IMR-90 (cell line): ENCODE data around the gene SELENOO. TPM values are rescaled to one million over a fixed set of nuclear protein-coding genes. Genes with fewer than 3 reads are reported as not detected.

ENCODE experiments used
- ATAC-seq: fragments of 200-7000 bp; cut with Tn5 transposase; 2 replicates; pipeline ENCODE4 v1.9.1; 2020; ENCODE audit warnings: low read depth, mild to moderate bottlenecking, moderate library complexity
- BruUV-seq: library from RNA; stranded (reverse); fragments of 400-500 nt; replicated peaks from 2 replicates; lab custom pipeline; 2021; lab: Mats Ljungman, UMichigan
- CTCF ChIA-PET: fragments of 300-600 bp; formaldehyde crosslinking; extraction: SDS; loops from one replicate; lab custom pipeline; 2021; ENCODE audit warnings: antibody characterized with exemption; lab: Yijun Ruan, JAX
- POLR2A ChIA-PET: fragments of 300-600 bp; sonication (Branson Sonifier 250); formaldehyde crosslinking; loops from one replicate; lab custom pipeline; 2022; ENCODE audit warnings: antibody characterized with exemption; ENCODE audit not compliant: unreplicated experiment; lab: Charles Lee
- DNase-seq: peaks from one replicate; pipeline ENCODE4 v3.0.0; 2013
- H2AFZ ChIP-seq: replicated peaks from 2 replicates; pipeline ENCODE3; 2013; ENCODE audit warnings: low read length, mild to moderate bottlenecking; ENCODE audit not compliant: poor library complexity
- H2AK5ac ChIP-seq: 2 replicates; pipeline ENCODE4 v1.6.1; 2013; ENCODE audit warnings: low read depth, low read length, inconsistent platforms
- H2AK9ac ChIP-seq: replicated peaks from 2 replicates; pipeline ENCODE3; 2013; ENCODE audit warnings: mild to moderate bottlenecking, low read depth, low read length, moderate library complexity; ENCODE audit not compliant: poor library complexity
- H2BK120ac ChIP-seq: 2 replicates; pipeline ENCODE4 v1.6.1; 2013; ENCODE audit warnings: low read depth, low read length, inconsistent platforms
- H2BK15ac ChIP-seq: 3 replicates; pipeline ENCODE4 v1.6.1; 2013; ENCODE audit warnings: low read depth, low read length, inconsistent platforms
- H2BK20ac ChIP-seq: 2 replicates; pipeline ENCODE4 v1.6.1; 2013; ENCODE audit warnings: low read depth, mild to moderate bottlenecking, inconsistent platforms, low read length, moderate library complexity
- H2BK5ac ChIP-seq: 2 replicates; pipeline ENCODE4 v1.6.1; 2013; ENCODE audit warnings: mild to moderate bottlenecking, low read depth, low read length, inconsistent platforms; ENCODE audit not compliant: poor library complexity, severe bottlenecking
- H3K14ac ChIP-seq: replicated peaks from 2 replicates; pipeline ENCODE4 v1.6.1; 2013; ENCODE audit warnings: low read depth, low read length, inconsistent platforms
- H3K18ac ChIP-seq: 2 replicates; pipeline ENCODE4 v1.6.1; 2013; ENCODE audit warnings: low read depth, low read length, control low read depth
- H3K23ac ChIP-seq: 2 replicates; pipeline ENCODE4 v1.6.1; 2013; ENCODE audit warnings: low read depth, low read length, inconsistent platforms
- H3K27ac ChIP-seq: 2 replicates; pipeline ENCODE4 v1.5.1; 2013; ENCODE audit warnings: mild to moderate bottlenecking, control low read depth, low read length; ENCODE audit not compliant: insufficient read depth
- H3K27me3 ChIP-seq: 2 replicates; pipeline ENCODE4 v1.6.1; 2013; ENCODE audit warnings: low read length; ENCODE audit not compliant: control insufficient read depth, insufficient read depth
- H3K36me3 ChIP-seq: 2 replicates; pipeline ENCODE4 v1.6.1; 2013; ENCODE audit warnings: low read length, mixed read lengths; ENCODE audit not compliant: control insufficient read depth, insufficient read depth
- H3K4ac ChIP-seq: 2 replicates; pipeline ENCODE4 v1.6.1; 2013; ENCODE audit warnings: low read depth, low read length, inconsistent platforms
- H3K4me1 ChIP-seq: 2 replicates; pipeline ENCODE4 v1.6.1; 2013; ENCODE audit warnings: low read length, mixed read lengths; ENCODE audit not compliant: control insufficient read depth, insufficient read depth
- H3K4me2 ChIP-seq: 2 replicates; pipeline ENCODE4 v1.6.1; 2013; ENCODE audit warnings: low read depth, mild to moderate bottlenecking, control low read depth, low read length, moderate library complexity
- H3K4me3 ChIP-seq: 2 replicates; pipeline ENCODE4 v1.5.1; 2013; ENCODE audit warnings: low read depth, mild to moderate bottlenecking, control low read depth, low read length, moderate library complexity; ENCODE audit not compliant: insufficient read depth
- H3K56ac ChIP-seq: 2 replicates; pipeline ENCODE4 v1.6.1; 2013; ENCODE audit warnings: low read length, inconsistent platforms; ENCODE audit not compliant: insufficient read depth; ENCODE audit errors: extremely low read depth
- H3K79me1 ChIP-seq, 2 experiments: 2 replicates each; pipeline ENCODE4 v1.6.1; 2013; ENCODE audit warnings: low read length in 2 of 2, inconsistent platforms in 1 of 2, low read depth in 1 of 2
- H3K9ac ChIP-seq: 2 replicates; pipeline ENCODE4 v1.6.1; 2013; ENCODE audit warnings: low read depth, low read length, control low read depth
- H3K9me1 ChIP-seq: 2 replicates; pipeline ENCODE4 v1.6.1; 2013; ENCODE audit warnings: low read length, inconsistent platforms; ENCODE audit not compliant: insufficient read depth
- H3K9me3 ChIP-seq: 2 replicates; pipeline ENCODE4 v1.6.1; 2013; ENCODE audit warnings: low read length; ENCODE audit not compliant: control insufficient read depth, insufficient read depth
- H4K20me1 ChIP-seq: 2 replicates; pipeline ENCODE4 v1.6.1; 2013; ENCODE audit warnings: low read length, inconsistent platforms; ENCODE audit not compliant: insufficient read depth
- H4K5ac ChIP-seq: 2 replicates; pipeline ENCODE4 v1.6.1; 2013; ENCODE audit warnings: mild to moderate bottlenecking, low read depth, low read length, control low read depth
- H4K8ac ChIP-seq, 2 experiments: 2 replicates each; pipeline ENCODE4 v1.6.1; 2013; ENCODE audit warnings: low read depth in 2 of 2, low read length in 2 of 2, control low read depth in 1 of 2, inconsistent platforms in 1 of 2
- H4K91ac ChIP-seq: 2 replicates; pipeline ENCODE4 v1.6.1; 2013; ENCODE audit warnings: low read depth, low read length, inconsistent platforms; ENCODE audit not compliant: insufficient read depth
- BHLHE40 ChIP-seq: fragments of 150-350 bp; IDR thresholded peaks from 2 replicates; pipeline ENCODE4 v1.6.1; 2016; ENCODE audit warnings: mild to moderate bottlenecking, low read depth, low read length
- CEBPB ChIP-seq: IDR thresholded peaks from 2 replicates; pipeline ENCODE4 v1.6.1; 2012; ENCODE audit warnings: low read depth, low read length, improper control_type of control experiment
- CHD1 ChIP-seq: IDR thresholded peaks from 2 replicates; pipeline ENCODE4 v1.6.1; 2012; ENCODE audit warnings: low read depth, low read length, improper control_type of control experiment
- FOS ChIP-seq: fragments of 150-350 bp; IDR thresholded peaks from 2 replicates; pipeline ENCODE4 v1.6.1; 2016; ENCODE audit warnings: low read depth, low read length
- MAZ ChIP-seq: IDR thresholded peaks from 2 replicates; pipeline ENCODE4 v1.6.1; 2012; ENCODE audit warnings: low read depth, mild to moderate bottlenecking, low read length, improper control_type of control experiment, moderate library complexity, borderline replicate concordance
- MXI1 ChIP-seq: IDR thresholded peaks from 2 replicates; pipeline ENCODE4 v1.6.1; 2012; ENCODE audit warnings: low read depth, mild to moderate bottlenecking, low read length, moderate library complexity, borderline replicate concordance
- RAD21 ChIP-seq: IDR thresholded peaks from 2 replicates; pipeline ENCODE4 v1.6.1; 2012; ENCODE audit warnings: low read length, improper control_type of control experiment
- RFX5 ChIP-seq: IDR thresholded peaks from 2 replicates; pipeline ENCODE4 v1.8.0; 2012; ENCODE audit warnings: low read depth, mild to moderate bottlenecking, low read length, moderate library complexity
- SMC3 ChIP-seq: fragments of 150-350 bp; IDR thresholded peaks from 2 replicates; pipeline ENCODE4 v1.6.1; 2016; ENCODE audit warnings: low read depth, mild to moderate bottlenecking, antibody characterized with exemption, low read length, moderate library complexity
- WGBS, 2 experiments: methylation state at CpG; one replicate each; pipeline versions ENCODE4 v1.1.5 to v1.1.7; 2013; ENCODE audit warnings: missing lambda C conversion rate in 2 of 2; ENCODE audit not compliant: insufficient read length in 1 of 2; ENCODE audit errors: extremely low coverage in 2 of 2; 5-methylcytosine and 5-hydroxymethylcytosine counted together
- dilution Hi-C: fragments of 300-500 bp; cut with HindIII; formaldehyde crosslinking; loops from one replicate; pipeline ENCODE4 v1.14.3; 2018; ENCODE audit warnings: low sequenced_read_pairs; ENCODE audit not compliant: unreplicated experiment
- in situ Hi-C: fragments of 300-500 bp; cut with MboI; formaldehyde crosslinking; loops from 3 replicates; pipeline ENCODE4 v1.14.3; 2019; ENCODE audit warnings: low sequenced_read_pairs, inconsistent platforms, mixed read lengths
- intact Hi-C: fragments of 100-400 bp; cut with micrococcal nuclease; formaldehyde crosslinking; loops from 2 replicates; pipeline ENCODE4 v1.10.0; 2022
- polyA plus RNA-seq, 3 experiments: library from polyadenylated mRNA; depleted of rRNA; stranded (reverse); fragments of >200 nt; gene quantifications; 2 replicates each; pipeline ENCODE4 v1.2.3, GENCODE V29; 2012; ENCODE audit warnings: low replicate concordance in 1 of 3
- total RNA-seq: library from RNA; depleted of rRNA; stranded (reverse); fragments of >200 nt; gene quantifications from 2 replicates; pipeline ENCODE4 v1.2.3, GENCODE V29; 2012
- TF ChIP-seq, protein P1 (sequence below): fragments of 150-350 bp; IDR thresholded peaks from 2 replicates; pipeline ENCODE4 v1.6.1; 2016; ENCODE audit warnings: low read depth, mild to moderate bottlenecking, low read length, moderate library complexity, borderline replicate concordance
- TF ChIP-seq, protein P2 (sequence below): conservative IDR thresholded peaks from 2 replicates; pipeline ENCODE4 v1.5.1; 2012; ENCODE audit warnings: mild to moderate bottlenecking, low read depth, low read length, improper control_type of control experiment

SELENOO gene
- total and polyA plus RNA-seq, 2 of the 4 experiments (the other 2 are of a cell fraction), result 10.4 to 21.4 TPM

DNA sequence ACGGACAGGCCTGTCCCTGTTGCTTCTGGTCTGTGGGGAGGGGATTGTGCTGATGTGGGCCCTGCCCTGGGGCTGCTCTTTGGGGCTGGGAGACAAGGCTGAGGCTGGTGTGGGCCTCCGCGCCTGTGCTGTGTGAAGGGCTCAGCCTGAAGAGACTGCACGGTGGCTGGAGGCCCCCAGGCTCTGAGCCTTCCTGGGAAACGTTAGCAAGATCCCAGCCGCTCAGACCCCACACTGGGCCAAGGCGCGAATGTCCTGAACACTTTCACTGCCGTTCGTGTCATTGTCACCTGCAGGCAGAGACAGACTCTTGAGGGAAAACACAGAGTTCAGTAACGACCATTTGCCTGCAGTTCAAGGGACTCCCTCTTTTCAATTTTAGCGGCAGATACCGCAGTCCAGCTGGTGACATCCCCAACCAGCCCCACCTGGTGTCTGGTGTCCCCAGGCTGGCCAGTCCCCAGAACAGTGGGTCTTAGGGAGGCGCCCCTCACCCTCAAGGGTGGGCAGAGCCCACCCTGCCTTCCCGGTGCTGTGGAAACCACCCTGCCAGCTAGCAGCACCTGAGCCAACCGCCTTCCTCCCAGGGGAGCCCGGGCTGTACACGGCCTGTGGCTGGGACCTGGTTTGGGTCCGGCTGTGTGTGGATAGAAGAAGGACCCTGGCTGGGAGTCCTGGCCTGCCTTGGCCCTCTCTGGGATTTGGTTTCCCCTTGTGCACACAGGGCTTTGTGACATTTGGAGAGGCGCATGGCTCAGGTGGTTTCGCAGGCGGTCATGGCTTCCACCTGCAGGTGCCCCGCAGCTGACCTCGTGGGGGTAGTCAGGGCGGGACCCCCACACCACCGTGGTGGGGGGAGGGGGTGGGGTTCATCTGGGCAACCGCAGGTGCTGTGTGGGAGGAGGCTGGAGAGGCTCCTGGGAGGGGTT, 24.6 kb upstream of the SELENOO start:
- Histone ChIP-seq H3K56ac (no peak overlapping the region), H4K20me1 (no peaks in the 10 kb centered on the region), H3K23ac (no peak overlapping the region), H3K79me1 (no peaks in the 10 kb centered on the region), H2BK5ac (no peak overlapping the region), H3K9me1 (no peaks in the 10 kb centered on the region), H2BK120ac (no peak overlapping the region), H3K4me3 (no peak overlapping the region), H2BK15ac (no peak overlapping the region), H2AFZ (no peak overlapping the region), H3K27me3 (peaks cover 8% of the 10 kb centered on the region; the same call in 1 of the 2 replicates), H2AK5ac (no peak overlapping the region), H2AK9ac (no peak overlapping the region), H3K36me3 (peaks cover 2% of the 10 kb centered on the region; the same call in 1 of the 2 replicates), H4K8ac (no peak overlapping the region), H3K4me1 (no peaks in the 10 kb centered on the region), H3K9ac (no peak overlapping the region), H3K27ac (no peak overlapping the region), H2BK20ac (no peak overlapping the region), H4K5ac (no peak overlapping the region), H3K9me3 (no peaks in the 10 kb centered on the region), H3K14ac (no peak overlapping the region), H4K91ac (no peak overlapping the region), H3K4ac (no peak overlapping the region), H3K18ac (no peak overlapping the region), H3K4me2 (no peak overlapping the region)
- DNase-seq, result no peak
- intact Hi-C loops (no loop called here), in situ Hi-C loops (no loop called here), dilution Hi-C loops (no loop called here)
- ATAC-seq, result no peak
- BruUV-seq, result no TSS peak
- no peak for TF ChIP-seq MAZ
- no peak for TF ChIP-seq SMC3
- TF ChIP-seq, protein P1, sequence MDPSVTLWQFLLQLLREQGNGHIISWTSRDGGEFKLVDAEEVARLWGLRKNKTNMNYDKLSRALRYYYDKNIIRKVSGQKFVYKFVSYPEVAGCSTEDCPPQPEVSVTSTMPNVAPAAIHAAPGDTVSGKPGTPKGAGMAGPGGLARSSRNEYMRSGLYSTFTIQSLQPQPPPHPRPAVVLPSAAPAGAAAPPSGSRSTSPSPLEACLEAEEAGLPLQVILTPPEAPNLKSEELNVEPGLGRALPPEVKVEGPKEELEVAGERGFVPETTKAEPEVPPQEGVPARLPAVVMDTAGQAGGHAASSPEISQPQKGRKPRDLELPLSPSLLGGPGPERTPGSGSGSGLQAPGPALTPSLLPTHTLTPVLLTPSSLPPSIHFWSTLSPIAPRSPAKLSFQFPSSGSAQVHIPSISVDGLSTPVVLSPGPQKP, result no peak
- no peak for TF ChIP-seq RFX5
- no peak for TF ChIP-seq MXI1
- TF ChIP-seq CEBPB, result no peak
- TF ChIP-seq, protein P2, sequence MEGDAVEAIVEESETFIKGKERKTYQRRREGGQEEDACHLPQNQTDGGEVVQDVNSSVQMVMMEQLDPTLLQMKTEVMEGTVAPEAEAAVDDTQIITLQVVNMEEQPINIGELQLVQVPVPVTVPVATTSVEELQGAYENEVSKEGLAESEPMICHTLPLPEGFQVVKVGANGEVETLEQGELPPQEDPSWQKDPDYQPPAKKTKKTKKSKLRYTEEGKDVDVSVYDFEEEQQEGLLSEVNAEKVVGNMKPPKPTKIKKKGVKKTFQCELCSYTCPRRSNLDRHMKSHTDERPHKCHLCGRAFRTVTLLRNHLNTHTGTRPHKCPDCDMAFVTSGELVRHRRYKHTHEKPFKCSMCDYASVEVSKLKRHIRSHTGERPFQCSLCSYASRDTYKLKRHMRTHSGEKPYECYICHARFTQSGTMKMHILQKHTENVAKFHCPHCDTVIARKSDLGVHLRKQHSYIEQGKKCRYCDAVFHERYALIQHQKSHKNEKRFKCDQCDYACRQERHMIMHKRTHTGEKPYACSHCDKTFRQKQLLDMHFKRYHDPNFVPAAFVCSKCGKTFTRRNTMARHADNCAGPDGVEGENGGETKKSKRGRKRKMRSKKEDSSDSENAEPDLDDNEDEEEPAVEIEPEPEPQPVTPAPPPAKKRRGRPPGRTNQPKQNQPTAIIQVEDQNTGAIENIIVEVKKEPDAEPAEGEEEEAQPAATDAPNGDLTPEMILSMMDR, result no peak
- no peak for TF ChIP-seq CHD1
- TF ChIP-seq RAD21, result no peak
- no peak for TF ChIP-seq BHLHE40
- no peak for TF ChIP-seq FOS
- CTCF ChIA-PET, result no interaction called here
- POLR2A ChIA-PET, result interaction anchor here (0.6 kb wide), 1 partner anchor 20 kb away, joined by 3 read pairs; no protein-coding TSS in a partner anchor
- 64% methylated on average over 10 of the region's 27 CpGs; no CpG with 5 or more reads in 1 of the 2 experiments for WGBS, 2 experiments
